A673 (cell line): ENCODE measurements around the gene CDK15.

Experiments used
- CTCF ChIP-seq: fragments of 300-800, 200-600 bp; sonication (generic); conservative IDR thresholded peaks from 2 replicates; pipeline ENCODE4 v1.5.1; 2017; ENCODE audit warnings: low read depth, mild to moderate bottlenecking, antibody characterized with exemption, low read length, moderate library complexity, mixed read lengths
- EZH2 ChIP-seq: fragments of 200-600 bp; sonication (generic); IDR thresholded peaks from 2 replicates; pipeline ENCODE4 v1.6.1; 2017; ENCODE audit warnings: borderline replicate concordance, low read depth, mild to moderate bottlenecking, mixed read lengths, antibody characterized with exemption, low read length; ENCODE audit not compliant: poor library complexity, severe bottlenecking

- TF ChIP-seq CTCF: no peak
- no peak for TF ChIP-seq EZH2
Measured at GRCh38 chr2:201939453-201939941, 133.2 kb downstream of the CDK15 start.
